WI38 (cell line): ENCODE results near the gene CNDP2.
A peak's percentile ranks its signal among the peaks of the same experiment; 100 is the strongest.

Source experiments
- H3K4me3 ChIP-seq: 2 replicates; pipeline ENCODE4 v1.5.1; 2011; ENCODE audit warnings: low read depth, mild to moderate bottlenecking, control low read depth, low read length
- TF ChIP-seq, protein P1 (sequence below): IDR thresholded peaks from 2 replicates; pipeline ENCODE4 v1.5.1; 2012; ENCODE audit warnings: low read depth, mild to moderate bottlenecking, control low read depth, low read length

The CNDP2 gene

DNA sequence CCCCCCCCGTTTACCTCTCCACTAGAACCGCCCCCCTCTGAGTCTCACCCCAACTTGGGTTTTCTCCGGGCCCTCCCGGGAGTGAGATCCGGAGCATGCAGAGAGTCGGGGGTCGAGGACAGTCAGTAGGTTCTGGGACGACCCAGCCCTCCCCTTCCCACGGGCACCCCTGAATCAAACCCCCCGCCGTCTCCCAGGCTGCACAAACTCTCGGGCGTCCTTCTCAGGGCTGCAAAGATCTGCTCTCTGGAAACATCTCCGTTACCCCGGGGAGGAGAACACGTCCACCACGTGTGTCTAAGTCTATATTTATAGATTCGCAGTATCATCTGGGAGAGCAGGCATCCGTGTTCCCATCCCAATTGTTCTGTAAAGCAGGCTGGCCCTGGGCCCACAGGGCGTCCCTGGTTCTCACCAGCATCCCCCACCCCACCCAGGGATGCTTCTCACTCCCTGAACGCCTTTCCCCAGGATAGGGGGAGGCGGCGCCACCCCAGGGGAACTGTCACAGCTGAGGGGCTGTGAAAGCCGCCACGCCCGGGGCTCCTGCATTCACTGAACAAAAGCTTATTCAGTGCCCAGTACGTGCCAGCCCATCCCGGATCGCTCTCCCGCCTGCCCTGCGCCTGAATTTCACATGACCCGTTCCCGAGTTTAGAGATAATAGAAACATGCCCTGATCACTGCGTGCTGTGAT is 38.3 kb upstream of the CNDP2 start:
- no peak overlapping the region for H3K4me3 ChIP-seq
- TF ChIP-seq, protein P1, sequence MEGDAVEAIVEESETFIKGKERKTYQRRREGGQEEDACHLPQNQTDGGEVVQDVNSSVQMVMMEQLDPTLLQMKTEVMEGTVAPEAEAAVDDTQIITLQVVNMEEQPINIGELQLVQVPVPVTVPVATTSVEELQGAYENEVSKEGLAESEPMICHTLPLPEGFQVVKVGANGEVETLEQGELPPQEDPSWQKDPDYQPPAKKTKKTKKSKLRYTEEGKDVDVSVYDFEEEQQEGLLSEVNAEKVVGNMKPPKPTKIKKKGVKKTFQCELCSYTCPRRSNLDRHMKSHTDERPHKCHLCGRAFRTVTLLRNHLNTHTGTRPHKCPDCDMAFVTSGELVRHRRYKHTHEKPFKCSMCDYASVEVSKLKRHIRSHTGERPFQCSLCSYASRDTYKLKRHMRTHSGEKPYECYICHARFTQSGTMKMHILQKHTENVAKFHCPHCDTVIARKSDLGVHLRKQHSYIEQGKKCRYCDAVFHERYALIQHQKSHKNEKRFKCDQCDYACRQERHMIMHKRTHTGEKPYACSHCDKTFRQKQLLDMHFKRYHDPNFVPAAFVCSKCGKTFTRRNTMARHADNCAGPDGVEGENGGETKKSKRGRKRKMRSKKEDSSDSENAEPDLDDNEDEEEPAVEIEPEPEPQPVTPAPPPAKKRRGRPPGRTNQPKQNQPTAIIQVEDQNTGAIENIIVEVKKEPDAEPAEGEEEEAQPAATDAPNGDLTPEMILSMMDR = no peak

DNA sequence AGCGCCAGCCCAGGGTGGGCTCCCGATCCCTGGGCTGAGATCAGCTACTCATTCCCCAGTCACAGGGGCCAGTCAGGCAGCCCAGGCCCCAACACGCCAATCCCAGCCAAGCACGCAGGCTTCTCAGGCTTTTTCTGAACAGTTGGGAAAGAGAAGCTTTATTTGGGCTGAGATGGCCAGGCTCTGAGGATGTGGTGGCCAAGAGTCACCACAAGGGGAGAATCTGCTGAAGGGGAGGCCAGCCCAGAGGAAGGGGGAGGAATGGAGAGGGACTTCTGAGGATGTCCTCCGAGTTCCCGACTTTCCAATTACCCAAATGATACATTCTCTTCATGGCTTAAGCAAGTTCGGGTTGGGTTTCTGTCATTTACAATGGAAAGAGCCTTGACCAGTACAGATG is 36.3 kb upstream of the CNDP2 start:
- TF ChIP-seq, protein P1 = 0 out of 2 replicates have a peak, but pooled peaks have one; percentile 25
- H3K4me3 ChIP-seq = no peak overlapping the region

DNA sequence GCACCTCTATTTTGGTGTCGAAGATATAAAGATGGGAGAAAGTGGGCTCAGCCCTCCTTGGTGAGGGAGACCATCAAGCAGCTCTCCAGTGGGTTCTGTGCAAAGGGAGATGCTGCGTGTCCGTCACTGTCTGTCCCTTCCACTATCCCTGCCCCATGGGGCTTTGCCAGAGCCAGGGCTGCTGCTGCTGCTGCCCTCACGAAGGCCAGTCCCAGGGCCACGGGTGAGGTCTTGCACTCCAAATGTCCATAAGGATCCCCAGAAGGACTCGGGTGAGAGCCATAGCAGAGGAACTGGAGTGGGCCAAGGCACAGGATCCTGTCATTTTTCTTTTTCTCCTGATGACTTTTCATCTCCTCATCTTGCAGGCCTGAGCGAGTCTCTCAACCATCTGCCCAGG is 35.3 kb upstream of the CNDP2 start:
- TF ChIP-seq, protein P1 = no peak
- no peak overlapping the region for H3K4me3 ChIP-seq

DNA sequence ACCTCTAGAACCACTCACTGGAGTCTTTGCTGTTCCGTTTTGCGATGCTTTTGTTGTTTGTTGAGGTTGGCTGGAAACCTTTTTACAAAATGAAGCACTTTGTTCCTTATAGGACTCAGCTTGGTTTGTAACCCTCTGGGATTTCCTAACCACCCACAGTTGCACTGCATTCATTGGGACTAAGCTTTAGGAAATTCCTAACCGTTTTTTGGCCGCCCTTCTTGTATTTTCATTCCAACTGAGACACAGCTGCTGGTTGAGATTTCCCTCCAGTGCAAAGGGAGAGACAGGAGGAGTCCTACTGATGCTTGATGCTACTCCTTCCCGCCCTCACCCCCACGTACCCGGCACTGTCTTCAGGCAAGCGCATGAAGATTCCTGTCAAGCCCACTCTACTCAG is 32.9 kb upstream of the CNDP2 start:
- TF ChIP-seq, protein P1 = no peak
- no peak overlapping the region for H3K4me3 ChIP-seq

DNA sequence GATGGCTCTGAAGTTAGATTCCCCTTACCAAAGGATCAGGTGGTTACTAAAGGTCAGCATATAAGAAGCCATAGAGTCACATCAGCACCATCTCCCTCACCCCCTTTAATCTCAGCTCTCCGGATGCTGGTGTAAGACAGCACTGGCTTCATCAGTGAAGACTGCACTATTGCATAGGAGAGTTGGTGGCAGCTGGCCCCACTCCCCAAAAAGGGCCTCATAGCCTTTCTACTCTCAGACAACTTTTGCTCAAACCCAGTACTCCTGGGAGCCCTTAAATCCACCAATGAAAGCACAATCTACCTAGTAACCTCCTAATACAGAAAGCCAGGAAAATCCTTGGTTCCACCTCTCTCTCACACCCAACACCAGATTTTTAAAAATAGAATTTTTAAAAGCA is 32.2 kb upstream of the CNDP2 start:
- TF ChIP-seq, protein P1 = no peak

DNA sequence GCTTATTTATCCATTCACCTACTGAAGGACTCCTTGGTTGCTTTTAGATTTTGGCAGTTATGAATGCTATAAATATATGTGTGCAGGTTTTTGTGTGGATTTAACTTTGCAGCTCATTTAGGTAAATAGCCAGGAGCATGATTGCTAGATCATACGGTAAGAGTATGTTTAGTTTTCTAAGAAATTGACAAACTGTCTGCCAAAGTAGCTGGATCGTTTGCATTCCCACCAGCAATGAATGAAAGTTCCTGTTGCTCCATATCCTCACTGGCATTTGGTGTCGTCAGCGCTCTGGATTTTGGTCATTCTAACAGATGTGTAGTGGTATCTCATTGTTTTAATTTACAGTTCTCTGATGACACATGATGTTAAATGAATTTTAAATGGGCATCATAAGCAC is 30.4 kb upstream of the CNDP2 start:
- TF ChIP-seq, protein P1 = no peak
- H3K4me3 ChIP-seq = no peak overlapping the region

More for the DNA sequence above, 32.2 kb upstream of the CNDP2 start:
- no peak overlapping the region for H3K4me3 ChIP-seq

DNA sequence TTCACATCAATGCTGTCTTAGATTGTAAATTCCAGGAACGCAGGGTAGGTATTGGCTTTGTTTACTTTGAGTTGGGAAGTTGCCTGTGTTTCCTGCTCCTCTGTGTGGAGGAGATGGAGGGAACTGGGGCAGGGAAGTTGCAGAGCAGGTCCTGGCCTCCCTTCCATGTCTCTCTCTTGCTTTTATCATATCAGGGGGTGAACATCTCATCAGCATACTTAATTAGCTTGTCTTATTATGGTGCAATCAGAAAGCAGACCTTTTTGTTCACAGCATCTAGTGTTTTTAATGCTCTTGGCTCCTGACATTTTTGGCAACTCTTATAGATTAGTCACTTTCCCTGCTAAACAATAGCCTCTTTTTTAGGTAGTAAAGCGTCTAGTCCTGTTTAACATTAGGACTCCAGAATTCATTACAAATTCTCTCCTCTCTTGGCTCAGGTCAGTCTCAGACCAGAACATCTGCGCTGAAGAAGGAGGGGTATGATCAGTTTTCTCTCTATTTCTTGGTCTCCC is 27.6 kb upstream of the CNDP2 start:
- TF ChIP-seq, protein P1 = no peak
- H3K4me3 ChIP-seq = no peak overlapping the region
